GM18502 (cell line): ENCODE measurements around the gene AK4.

Experiments used
- ATAC-seq: cut with Tn5 transposase; IDR thresholded peaks from one replicate; pipeline ENCODE4 v1.9.1; 2021; ENCODE audit warnings: mild to moderate bottlenecking; ENCODE audit not compliant: unreplicated experiment, poor library complexity

Gene AK4

DNA sequence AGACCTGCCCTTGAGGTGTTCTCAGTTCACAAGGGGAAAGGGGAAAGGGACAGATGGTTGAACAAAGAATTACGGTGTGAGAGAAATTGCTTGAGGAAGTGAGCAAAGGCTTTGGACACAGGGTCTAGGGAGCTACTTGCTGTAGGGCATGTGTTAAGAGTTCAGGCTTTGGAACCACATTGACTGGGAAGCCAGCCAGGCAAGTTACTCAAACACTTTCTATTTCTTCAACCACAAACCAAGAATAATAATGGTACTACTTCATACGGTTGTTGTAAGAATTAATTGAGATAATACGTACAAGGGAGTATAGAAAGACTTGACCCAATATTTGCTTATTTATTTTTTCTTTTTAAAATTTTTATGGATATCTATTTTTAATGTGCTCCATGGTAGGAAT, 26.6 kb downstream of the AK4 start:
- peak; percentile 94 for ATAC-seq

DNA sequence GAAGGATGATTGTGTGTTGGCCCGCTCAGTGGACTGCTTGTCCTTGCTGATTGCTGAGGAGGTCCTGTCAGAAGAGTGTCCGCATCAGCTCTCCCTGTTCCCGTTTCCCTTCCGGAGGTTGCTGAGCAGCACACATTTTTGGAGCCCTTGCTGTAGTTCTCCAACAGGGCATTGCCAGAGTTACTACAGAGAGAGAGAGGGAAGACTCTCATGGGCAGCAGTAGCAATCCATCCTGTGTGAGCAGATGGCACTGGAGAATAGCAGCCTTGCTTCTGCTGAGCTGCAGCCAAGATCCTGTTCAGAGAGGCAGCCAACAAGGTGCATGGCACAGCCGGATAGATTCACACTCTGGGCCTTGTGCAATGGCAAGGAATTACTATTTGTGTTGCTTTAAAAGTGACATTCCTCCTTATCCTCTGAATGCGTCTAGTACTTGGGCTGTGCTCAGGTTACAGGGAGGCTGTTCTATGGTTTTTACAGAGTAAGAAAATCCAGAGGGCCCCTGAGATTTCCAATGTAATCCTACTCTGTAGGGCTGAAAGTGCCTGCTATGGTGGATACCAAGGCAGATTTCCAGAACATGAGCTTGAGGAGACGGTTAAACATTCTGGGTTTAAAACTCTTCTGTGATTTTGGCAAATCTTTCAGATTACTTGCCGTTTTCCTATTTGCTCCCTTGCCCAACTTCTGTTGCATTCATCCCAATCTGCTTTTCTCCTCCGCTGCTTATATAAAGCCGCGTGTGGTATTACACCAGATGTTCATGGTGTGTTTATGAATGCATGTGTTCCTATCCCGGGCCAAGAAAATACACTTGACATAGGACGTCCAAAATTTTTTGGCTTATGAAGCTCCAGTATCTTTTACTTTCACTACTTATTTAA, 27.4 kb downstream of the AK4 start:
- ATAC-seq = no peak

DNA sequence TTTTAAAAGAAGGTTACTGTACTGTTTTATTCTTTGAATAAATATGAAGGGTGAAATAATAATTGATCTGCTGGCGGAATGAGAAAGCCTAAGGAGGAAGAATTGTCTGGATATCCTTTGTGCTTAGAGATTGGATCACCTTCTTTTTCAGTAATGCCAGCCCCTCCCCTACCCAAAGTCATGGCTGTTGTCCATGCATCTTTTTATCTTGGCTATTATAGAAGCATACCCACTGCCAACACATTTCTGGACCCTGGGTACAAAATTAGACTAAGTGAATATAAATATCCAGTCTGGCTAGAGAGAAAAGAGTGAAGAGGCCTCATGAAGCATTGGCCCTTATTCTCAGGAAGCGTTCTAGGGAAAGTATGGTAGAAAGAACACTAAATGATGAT, 28.1 kb downstream of the AK4 start:
- no peak for ATAC-seq

GRCh38 chr1:65176591-65176990, 28.6 kb downstream of the AK4 start:
- no peak for ATAC-seq

- ATAC-seq = no peak
These were observed 29.5 kb downstream of the AK4 start for GRCh38 chr1:65177457-65177856.

GRCh38 chr1:65178235-65178634, 30.2 kb downstream of the AK4 start:
- no peak for ATAC-seq

DNA sequence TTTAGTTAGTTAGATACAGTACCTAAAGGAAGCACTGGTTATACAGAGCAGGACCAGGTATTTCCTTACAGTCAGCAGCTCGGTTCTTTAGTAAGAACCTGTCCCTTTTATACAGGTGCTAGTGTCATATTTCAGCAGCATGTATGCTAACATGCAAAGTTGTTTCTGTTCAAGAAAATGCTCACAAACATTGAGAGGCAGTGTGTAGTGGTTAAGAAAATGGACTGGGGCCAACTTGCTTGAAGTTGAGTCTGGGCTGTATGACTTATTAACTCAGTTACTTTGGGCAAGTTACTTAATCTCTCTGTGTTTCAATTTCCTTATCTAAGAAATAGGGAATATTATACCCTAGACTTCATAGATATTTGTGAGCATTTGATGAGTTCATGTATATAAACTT, 31.1 kb downstream of the AK4 start:
- ATAC-seq = no peak

- ATAC-seq = no peak
These were observed 33.0 kb downstream of the AK4 start for GRCh38 chr1:65180977-65181376.

DNA sequence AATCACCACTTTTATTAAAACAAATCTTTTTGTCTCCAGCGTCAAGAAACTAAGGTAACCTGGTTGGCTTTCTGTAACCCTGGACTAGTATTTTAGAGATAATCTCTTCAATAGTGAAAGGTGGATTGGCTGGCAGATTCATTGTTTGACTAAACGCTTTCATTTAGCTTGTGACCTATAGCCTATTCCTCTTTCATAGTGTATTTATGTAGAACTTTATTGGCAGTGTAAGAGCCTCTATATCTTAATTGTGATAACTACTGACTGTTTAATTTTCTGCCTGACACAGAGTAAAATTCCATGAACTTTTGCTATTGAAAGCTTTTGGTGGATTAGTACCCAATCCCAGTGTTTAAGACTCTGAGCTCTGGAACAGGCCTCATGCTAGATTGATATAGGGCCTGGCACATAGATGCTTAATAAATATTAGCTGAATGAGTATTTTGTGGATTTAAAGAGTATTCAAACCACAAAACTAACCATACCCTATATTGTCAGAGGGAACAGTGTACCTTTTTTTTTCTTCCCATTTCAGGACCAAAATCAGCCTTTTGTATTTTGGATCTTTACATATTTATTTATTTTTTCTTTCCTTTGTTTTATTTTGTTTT, 34.8 kb downstream of the AK4 start:
- ATAC-seq = no peak

- ATAC-seq = no peak
These were observed 41.6 kb downstream of the AK4 start for GRCh38 chr1:65189576-65190115.

GRCh38 chr1:65190229-65190628, 42.2 kb downstream of the AK4 start:
- no peak for ATAC-seq

- ATAC-seq = no peak
These were observed 45.2 kb downstream of the AK4 start for GRCh38 chr1:65193129-65193695.

DNA sequence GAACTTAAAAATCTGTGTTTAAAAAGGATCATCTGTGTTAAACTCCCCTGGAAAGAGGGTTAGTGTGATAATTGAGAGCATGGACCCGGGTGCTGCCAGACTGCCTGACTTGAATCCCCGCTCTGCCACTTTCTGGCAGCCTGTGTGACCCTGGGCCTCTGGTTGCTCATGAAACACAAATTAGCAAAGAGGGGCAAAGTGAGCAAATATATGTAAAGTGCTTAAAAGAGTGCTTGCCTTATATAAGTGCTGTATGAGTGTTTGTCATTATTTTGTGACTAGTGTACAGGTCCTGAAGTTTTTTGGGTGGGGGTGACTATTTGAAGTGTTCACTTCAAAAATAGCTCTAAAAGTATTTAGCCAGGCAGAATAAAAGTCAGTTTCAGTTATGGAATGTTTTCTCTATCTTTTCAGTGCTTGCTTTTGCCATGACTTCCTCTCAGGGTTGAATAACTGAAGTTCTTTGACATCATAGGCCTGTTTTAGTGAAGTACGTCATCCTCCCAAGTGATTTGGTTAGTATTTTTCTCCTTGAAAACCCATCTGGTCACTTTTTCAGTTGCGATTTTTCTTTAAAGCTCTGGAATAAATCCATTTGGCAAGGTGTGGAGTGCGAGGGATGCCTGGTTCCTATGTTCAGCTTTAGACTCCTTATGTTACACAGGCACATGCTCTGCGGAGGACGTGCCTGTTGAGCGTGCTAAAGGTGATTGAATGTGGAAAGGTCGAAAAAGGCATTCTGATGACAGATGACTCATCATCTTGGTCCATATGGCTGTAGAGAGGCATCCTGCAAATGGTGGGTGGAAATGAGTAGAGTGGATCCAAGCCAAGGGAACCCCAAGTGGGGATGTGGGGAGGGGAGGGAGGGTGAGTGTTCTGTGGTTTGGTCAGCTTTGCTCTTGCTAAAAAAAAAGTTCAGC, 47.8 kb downstream of the AK4 start:
- ATAC-seq = no peak

- no peak for ATAC-seq
These were observed 48.9 kb downstream of the AK4 start for GRCh38 chr1:65196926-65197325.

GRCh38 chr1:65197636-65198035, 49.6 kb downstream of the AK4 start:
- ATAC-seq = no peak

GRCh38 chr1:65198096-65198495, 50.1 kb downstream of the AK4 start:
- ATAC-seq = no peak

- no peak for ATAC-seq
These were observed 52.4 kb downstream of the AK4 start for GRCh38 chr1:65200411-65200810.

GRCh38 chr1:65206836-65207235, 58.8 kb downstream of the AK4 start:
- ATAC-seq = no peak

- peak; percentile 75 for ATAC-seq
These were observed 59.3 kb downstream of the AK4 start for GRCh38 chr1:65207317-65207716.

- ATAC-seq = no peak
These were observed 60.6 kb downstream of the AK4 start for GRCh38 chr1:65208563-65208973.
